HG02623 (cell line): ENCODE data around the gene ABI3.
"Not testable (repeated sequence)": the region's sequence is repeated elsewhere in the genome, so short reads cannot be mapped to it uniquely, and the experiment has no call there.

Source experiments
- ATAC-seq: cut with Tn5 transposase; IDR thresholded peaks from one replicate; pipeline ENCODE4 v1.9.1; 2021; ENCODE audit warnings: moderate library complexity; ENCODE audit not compliant: unreplicated experiment

ABI3 gene, protein sequence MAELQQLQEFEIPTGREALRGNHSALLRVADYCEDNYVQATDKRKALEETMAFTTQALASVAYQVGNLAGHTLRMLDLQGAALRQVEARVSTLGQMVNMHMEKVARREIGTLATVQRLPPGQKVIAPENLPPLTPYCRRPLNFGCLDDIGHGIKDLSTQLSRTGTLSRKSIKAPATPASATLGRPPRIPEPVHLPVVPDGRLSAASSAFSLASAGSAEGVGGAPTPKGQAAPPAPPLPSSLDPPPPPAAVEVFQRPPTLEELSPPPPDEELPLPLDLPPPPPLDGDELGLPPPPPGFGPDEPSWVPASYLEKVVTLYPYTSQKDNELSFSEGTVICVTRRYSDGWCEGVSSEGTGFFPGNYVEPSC

DNA sequence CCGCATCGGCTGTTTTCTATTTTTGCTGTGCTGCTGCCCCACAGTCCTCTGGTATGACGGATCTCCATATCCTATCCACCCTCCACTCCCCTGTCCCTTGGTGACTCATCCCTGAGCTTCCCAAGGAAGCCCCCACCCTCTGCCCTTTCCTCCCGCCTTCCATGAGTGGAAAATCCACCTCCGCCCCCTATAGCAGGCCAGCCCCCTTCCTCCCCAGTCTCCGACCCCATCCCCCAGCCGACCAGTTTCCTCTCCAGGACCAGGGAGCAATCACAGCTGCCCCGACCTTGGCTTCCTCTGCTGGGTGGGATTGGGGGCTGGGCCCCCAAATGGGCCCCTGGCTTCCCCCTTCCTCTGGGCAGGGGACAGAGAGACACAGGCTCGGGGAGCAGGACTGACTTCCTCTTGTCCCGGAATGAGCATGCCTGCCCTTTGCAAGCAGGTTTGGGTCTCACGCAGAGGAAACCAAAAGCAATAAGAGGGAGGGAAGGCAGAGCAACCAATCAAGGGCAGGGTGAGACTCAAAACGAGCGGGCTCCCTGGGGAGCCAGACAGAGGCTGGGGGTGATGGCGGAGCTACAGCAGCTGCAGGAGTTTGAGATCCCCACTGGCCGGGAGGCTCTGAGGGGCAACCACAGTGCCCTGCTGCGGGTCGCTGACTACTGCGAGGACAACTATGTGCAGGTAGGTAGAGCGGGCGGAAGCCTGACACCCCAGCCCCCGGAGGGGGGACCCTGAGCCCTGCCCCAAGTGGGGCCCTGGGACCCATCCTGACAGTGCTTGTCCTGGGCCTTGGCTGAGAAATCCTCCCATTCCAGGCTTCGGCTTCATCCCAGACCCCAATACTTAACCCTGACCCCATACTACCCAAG lies at the start of gene ABI3, which contains the start of gene GNGT2:
TSS of gene ABI3 (plus strand) at position 550 of the 872 bp plus-strand sequence. CDS start at position 568, 18 bp downstream.
TSS of gene GNGT2 (minus strand) at position 417 of the 872 bp plus-strand sequence. CDS start 3,152 bp downstream, outside the sequence.
- peak; percentile 76 for ATAC-seq

DNA sequence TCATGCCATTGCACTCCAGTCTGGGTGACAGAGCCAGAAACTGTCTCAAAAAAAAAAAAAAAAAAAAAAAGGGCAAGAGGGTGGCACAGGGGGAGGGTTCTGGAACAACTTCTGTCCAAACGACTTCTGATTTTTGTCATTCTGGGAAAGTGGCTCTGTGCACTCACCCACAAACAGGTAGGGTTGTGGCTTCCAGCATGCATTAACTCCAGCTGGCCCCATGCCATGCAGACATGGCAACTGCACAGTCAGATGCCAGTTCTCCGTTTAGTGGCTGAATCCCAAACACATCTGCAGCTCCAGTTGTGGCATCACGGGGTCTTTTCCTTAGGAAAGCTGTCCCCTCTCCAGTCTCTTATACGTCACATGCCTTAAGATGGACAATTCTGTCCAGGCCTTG lies 47.6 kb upstream of the ABI3 start:
- ATAC-seq, result no peak

DNA sequence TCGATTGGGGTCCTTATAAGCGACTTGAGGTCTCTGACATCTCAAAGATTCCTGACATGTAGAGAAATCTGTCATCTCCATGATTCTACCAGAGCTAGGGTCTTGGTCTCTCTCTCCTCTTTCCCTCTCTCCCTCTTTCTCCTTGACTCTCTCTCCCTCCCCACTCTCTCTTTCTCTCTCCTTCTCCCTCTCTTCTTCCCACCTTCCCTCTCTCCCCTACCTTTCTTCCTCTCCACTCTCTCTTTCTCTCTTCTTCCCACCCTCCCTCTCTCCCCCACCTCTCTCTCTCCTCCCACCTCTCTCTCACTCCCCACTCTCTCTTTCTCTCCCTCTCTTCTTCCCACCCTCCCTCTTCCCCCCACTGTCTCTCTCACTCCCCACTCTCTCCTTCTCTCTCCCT lies 45.4 kb upstream of the ABI3 start:
- no peak for ATAC-seq

DNA sequence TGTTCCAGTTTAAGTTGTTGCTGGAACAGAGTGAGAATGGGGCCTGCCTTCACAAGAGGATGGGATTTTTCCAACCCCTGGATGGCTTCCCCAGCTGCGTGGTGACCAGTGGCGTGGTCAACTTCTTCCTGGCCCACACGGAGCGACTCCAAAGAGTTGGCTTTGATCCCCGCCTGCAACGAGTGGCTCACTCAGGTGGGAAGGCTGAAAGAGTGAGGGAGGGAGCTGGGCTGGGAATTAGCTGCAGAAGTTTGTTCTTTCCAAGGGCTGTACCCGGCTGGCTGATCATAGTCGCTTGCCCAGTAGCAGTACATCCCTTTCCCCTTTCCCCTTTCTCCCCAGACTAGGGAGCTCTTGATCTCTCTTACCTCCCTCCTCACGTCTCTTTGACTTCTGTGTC lies 41.8 kb upstream of the ABI3 start:
- ATAC-seq, result no peak

DNA sequence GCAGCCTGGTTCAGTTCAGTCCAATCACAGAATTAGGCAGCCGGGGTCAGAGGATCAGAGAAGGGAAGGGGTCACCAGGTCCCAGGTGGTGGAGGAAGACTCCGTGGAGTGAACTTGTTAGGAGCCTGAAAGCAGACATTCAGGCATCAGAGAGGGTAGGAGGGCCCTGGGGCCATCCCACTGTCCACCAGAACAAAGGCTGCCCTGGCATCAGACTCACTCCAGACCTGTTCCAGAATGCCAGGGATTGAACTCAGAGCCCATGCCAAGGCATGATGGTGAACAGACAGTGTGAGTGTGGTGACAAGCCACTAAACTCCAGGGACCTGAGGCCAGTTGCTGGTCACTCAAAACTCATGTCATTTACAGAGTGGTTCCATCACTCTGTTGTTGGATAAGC lies 40.3 kb upstream of the ABI3 start:
- ATAC-seq, result no peak

DNA sequence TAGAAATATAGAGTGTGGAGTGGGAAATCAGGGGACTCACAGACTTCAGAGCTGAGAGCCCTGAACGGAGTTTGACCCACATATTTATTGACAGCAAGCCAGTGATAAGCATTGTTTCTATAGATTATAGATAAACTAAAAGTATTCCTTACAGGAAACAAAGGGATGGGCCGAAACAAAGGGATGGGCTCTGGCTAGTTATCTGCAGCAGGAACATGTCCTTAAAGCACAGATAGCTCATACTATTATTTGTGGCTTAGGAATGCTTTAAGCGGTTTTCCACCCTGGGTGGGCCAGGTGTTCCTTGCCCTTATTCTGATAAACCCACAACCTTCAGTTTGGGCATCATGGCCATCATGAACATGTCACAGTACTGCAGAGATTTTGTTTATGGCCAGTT lies 39.8 kb upstream of the ABI3 start:
- ATAC-seq, result not testable (repeated sequence)

DNA sequence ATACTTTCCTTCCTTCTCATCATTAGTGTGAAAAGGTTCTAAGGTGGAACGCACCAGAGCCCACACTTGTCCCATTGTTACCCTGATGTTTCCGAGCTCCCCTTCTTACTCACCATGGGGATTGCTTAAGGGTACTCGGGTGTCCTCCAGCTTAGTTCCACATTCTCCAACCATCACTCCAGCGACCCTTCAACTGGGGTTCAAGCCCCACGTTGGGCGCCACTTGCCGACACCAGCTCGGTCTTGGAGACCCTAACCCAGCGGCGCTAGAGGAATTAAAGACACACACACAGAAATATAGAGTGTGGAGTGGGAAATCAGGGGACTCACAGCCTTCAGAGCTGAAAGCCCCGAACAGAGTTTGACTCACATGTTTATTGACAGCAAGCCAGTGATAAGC lies 34.5 kb upstream of the ABI3 start:
- ATAC-seq, result not testable (repeated sequence)

DNA sequence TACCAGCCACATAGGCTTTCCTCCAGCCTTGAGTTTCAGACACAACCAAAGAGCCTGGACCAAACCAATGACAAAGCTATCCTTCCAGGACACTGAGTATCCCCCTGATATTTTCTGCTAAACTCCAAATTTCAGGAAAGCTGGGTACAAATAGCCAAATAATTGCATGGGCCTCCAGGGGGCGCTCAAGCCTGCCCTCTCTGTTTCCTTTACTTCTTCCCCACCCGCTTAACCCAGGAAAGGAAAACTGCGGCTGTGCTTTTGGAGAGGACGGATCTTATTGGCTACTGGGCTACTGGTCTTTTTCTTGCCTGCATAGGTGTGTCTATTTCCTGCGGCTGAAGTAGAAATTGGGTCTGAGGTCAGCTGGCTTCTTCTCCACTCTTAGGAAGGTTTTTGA lies 30.2 kb upstream of the ABI3 start:
- ATAC-seq, result no peak

DNA sequence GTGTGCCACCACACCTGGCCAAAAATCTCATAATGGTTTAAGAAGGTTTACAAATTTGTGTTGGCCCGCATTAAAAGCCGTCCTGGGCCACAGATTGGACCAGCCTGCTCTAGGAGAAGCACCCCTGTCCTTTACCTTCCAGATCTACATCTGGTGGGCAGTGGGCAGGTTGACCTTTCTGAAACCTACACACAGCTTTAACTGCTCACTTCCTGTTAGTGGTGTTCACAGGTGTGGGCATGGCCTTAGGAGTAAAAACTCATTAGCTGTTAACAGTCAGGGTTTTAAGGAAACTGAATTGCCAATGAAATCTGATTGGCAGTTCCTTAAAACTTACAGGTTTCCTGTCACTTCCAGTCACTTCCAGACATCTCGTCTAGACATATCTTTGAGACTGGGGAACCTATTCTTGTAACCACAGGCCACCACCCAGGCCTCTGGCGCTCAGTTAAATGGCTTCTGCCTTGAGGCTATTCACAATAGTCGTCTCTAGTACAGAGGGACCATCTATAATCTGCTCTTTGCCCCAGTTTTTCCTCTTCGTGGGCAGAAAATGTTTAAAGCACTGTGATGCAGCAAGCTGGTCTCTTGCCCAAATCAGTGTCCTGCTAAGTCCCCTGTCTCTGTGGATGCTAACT lies 29.4 kb upstream of the ABI3 start:
- no peak for ATAC-seq

DNA sequence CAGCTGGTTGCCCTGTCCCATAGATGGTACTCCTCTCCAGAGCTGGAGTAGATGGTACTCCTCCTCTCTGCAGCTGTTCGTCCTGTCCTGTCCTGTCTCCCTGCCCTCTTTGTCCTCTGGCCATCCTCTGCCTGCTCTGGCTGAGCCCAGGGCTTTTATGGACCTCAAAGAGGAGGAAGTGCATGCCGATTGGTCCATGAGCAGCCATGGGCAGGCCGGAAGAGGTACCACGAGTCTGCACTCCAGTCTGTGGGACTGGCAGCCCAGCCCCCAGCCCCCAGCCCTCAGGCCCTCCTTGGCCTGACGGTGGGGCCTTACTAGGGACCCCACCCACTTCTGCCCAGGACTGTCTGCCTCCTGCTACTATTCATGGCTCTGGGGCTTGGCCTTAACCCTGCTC lies 27.2 kb upstream of the ABI3 start:
- ATAC-seq, result no peak

DNA sequence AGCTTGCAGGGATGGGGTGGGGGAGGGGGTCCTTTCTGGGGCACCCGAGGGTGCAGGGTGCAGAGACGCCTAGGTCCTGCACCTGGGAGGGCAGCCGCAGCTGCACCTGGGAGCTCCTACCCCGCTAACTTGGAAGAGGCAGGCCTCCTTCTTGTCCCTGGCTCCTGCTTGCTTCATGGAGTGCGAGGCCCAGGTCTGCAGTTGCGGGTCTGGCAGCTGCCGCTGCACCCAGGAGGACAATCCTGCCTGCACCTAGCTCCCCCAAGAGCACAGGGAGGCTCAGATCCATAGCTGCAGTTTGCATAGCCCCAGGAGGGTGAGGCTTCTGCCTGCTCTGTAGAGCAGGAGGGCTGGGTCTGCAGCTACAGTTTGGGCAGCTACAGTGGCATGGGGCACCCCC lies 26.7 kb upstream of the ABI3 start:
- ATAC-seq, result no peak

DNA sequence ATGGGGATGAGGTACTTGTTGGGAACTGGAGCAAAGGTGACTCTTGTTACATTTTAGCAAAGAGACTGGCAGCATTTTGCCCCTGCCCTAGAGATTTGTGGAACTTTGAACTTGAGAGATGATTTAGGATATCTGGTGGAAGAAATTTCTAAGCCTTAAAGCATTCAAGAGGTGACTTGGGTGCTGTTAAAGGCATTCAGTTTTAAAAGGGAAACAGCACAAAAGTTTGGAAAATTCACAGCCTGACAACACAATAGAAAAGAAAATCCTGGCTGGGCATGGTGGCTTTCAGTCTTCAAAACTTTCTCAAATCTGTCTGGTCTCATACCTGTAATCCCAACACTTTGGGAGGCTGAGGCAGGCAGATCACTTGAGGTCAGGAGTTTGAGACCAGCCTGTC lies 26.0 kb upstream of the ABI3 start:
- not testable (repeated sequence) for ATAC-seq

DNA sequence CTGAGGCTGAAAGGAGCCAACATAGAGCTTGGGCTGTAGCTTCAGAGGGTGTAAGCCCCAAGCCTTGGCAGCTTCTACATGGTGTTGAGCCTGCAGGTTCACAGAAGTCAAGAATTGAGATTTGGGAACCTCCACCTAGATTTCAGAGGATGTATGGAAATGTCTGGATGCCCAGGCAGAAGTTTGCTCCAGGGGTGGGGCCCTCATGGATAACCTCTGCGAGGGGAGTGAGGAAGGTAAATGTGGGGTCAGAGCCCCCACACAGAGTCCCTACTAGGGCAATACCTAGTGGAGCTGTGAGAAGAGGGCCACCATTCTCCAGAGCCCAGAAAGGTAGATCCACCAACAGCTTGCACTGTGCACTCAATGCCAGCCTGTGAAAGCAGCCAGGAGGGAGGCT lies 25.1 kb upstream of the ABI3 start:
- not testable (repeated sequence) for ATAC-seq

DNA sequence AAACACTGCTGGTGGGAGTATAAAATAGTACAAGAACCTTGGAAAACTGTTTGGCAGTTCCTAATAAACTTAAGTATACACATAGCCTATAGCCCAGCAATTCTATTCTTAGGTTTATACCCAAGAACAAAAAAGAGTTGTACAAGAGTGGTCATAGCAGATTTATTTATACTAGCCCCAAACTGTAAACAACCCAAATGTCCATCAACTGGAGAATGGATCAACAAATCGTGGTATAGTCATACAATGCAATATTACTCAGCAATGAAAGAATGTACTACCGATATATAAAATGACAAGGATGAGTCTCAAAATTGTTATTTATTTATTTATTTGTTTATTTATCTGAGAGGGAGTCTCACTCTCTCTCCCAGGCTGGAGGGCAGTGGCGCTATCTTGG lies 23.2 kb upstream of the ABI3 start:
- no peak for ATAC-seq

DNA sequence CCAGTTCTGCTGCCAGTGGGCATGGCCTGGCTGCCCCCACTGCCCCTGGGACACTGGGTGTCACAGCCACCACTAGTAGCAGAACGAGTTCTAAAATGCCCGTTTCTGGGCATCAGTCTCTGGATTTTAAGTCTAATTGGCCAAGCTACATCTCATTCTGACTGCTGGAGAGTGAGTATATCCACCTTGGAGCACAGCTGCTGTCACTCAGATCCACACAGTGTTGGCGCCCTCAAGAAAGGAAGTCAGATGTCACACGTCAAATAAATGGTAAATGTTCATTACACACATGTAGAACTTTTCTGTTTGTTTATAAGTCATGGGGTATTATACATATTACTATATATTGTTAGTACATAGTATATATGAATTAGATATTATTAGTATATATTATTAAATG lies 19.6 kb upstream of the ABI3 start:
- no peak for ATAC-seq

DNA sequence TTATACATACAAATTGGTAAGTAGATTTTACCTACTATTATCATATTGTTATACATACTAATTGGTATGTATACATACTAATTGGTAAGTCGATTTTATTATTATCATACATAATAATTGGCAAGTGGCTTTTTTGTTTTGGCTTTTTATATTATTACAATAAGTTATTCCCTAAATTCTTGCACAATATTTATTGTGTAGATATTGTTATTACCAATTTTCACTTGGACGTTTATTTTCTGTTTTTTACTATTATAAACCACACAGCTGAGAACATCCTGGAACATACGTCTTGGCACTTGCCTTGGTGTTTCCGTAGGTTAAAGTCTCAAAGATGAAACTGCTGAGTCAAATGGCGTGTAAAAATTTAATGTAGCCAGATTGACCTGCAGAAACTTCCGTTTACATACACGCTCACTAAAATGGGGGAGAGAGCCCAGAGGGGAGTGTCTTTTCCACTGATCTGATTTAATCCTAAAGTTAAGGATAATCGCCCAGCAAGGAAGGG lies 19.0 kb upstream of the ABI3 start:
- ATAC-seq, result no peak

DNA sequence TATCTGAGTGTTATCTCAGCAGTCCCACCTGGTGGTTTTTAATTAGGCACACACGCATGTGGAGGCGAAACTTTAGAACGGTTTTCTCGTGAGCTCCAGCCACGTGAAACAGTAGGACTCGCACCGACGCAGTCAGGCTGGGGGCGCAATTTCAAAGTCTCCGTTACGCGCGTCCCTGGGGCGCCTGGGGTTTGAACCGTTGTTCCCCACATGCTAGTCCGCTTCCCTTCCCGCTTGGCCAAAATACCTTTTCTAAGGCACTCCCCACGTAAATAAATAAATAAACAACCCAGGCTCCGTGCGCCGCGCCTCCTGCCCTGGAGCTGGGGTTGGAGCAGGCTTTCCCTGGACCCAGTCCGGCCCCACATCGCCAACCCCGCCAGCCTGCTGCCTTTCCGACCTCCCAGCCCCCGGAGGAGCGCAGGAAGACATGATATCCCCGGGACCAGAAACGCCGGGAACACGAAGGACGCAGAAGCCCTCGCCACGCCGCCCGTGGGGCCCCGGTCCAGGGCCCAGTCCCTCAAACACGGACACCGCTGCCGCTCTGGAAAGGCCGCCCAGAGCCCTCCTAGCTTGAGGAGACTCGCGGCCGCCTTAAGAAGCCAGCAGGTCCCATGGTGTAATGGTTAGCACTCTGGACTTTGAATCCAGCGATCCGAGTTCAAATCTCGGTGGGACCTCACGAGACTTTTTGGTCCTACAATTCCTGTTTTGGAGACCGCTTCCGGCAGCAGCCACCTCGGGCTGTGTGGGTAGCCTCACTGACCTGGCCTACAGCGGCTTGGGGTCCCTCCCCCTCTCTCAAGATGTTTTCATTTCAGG lies 18.4 kb upstream of the ABI3 start:
- ATAC-seq, result peak; percentile 49

DNA sequence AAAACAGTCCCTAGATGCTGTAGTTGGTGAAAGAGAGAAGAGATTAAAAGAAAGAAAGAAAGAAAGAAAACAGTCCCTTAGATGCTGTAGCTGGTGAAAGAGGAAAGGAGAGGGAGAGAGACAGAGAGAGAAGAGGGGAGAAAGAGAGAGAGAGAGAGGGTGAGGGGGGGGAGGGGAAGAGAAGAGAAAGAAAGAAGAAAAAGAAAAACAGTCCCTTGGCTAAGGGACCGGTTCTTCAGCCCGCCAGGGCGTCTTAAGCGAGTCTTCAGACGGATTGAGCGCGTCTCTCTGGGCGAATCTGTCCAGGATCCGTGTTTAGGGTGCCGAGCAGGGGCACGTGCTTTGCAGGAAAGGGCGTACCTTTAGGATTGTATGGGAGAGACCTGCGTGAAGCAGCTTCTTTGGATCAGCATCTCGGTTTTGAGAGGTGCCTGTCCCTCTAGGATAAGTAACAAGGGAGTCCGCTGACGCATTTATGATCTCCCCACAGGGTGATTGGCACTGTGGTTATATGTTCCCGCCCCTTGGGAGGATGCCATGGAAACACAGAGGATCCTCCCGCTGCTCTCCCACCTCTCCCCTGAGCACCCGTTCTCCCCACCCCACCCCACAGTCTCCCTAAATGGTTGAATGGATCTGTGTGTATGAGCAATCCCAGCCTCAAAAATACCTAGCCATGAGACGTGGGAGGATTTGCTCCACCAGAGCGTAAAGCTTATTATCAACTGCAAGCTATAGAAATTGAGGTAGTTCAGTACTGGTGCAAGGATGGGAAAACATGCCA lies 16.8 kb upstream of the ABI3 start:
- no peak for ATAC-seq

DNA sequence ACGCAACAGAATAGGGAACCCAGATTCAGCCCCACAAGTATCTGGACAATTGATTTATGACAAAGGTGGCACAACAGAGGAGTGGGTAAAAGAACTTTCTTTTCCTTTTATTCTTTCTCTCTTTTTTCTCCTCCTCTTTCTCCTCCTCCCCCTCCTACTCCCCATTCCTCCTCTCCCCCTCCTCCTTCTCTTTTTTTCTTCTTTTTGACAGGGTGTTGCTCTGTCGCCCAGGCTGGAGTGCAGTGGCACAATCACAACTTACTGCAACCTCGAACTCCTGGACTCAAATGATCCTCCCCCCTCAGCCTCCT lies 16.3 kb upstream of the ABI3 start:
- no peak for ATAC-seq

DNA sequence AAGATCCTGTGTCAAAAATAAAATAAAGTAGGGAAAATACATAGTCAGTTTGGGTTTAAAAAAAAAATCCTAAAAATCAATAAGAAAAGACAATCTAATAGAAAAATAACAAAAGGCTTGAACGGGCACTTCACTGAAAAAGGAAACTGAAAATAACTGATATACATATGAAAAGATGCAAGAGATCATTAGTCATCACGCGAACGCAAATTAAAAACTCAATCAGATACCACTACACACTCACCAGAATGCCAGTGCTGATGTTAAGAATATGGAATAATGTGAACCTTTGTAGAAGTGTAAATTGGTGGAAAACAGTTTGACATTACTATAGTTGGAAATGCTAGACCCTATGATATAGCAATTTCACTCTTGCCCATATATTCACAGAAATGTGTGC lies 14.8 kb upstream of the ABI3 start:
- ATAC-seq, result no peak
